GM19467 (cell line): ENCODE data around the gene TTLL9.
A peak's percentile ranks its signal among the peaks of the same experiment; 100 is the strongest.

ENCODE experiments used
- ATAC-seq: cut with Tn5 transposase; IDR thresholded peaks from one replicate; pipeline ENCODE4 v1.9.1; 2021; ENCODE audit warnings: mild to moderate bottlenecking, moderate library complexity; ENCODE audit not compliant: unreplicated experiment

TTLL9 gene

DNA sequence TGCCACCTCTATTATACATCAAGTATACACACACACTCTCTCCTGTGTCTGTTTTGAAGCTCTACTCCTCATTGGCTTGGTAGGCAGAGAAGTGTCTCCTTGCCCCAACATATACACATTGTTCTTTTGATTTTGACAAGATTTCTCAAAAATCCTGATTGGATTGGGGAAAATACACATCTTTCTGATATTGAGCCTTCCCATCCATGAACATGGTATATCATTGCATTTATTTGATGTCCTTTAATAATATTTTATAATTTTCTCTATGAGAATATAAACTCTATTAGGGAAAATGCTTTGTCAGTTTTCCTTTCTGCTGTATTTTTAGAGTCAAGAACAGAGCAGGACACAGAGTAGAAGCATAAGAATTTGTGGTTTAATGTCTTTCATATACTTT, 7.2 kb downstream of the TTLL9 start:
- ATAC-seq: no peak

DNA sequence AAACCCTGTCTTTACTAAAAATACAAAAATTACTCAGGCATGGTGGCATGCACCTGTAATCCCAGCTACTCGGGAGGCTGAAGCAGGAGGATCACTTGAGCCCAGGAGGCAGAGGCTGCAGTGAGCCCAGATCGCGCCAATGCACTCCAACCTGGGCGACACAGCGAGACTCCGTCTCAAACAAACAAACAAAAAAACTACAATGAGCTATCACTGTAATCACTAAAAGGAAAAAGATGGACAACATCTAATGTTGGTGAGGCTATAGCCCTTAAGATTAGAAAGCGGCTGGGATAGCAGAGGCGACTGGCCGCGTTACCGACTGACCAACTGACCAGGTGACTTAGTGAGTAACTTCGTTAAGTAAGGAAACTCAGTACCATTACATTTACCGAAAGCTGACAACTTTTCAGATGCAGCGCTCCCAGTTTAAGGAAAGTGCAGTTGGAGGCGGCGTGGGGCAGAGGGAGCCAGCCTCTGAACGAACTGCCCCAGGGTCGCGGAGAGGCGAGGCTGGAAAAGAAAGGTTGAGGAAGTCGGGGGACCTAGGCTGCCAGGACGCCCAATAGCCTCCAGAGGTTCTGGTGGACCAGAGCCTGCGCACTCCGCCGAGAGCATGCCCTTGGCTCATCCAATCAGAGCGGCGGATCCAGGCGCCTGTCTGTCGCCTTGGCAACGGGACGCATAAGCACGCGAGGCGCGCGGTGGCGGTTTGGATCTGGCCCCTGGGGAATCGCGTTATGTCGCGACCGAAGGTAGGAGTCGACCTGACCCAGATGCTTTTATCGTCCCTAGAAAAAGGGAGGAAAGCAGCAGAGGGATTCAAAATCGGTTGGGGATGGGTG, 8.9 kb downstream of the TTLL9 start:
- peak; percentile 74 for ATAC-seq

DNA sequence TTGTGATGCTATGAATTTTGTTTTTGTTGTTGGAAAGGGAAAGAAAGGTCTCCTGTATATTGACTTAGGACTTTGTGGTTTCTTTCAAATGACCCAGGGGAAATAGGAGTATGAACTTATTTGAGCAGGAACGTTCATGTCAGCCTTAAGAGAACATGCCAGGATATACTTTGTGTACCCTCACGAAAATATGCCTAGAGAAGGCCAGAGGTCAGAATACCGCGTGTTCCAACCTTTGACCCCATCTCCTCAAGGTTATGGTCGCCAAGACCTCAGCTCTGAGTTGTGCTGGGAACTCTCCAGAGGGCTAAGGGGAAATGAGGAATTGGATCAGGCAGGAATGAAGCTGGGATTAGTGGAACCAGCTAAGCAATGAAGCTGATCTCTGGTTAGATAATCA, 11.5 kb downstream of the TTLL9 start:
- no peak for ATAC-seq

DNA sequence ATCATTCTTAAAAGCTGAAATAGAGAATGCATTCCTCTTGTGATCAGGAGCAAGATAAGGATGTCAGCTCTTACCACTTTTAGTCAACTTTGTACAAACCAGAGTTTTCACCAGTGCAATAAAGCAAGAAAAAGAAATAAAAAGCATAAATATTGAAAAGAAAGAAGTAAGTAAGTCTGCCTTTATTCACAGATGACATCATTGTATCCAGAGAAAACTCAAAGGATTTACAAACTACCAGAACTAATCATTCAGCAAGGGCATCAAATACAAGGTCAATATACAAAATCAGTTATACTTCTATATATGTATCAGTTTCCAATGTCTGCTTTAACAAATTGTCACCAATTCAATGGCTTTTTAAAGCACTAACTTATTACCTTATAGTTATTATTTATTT, 13.4 kb downstream of the TTLL9 start:
- no peak for ATAC-seq

DNA sequence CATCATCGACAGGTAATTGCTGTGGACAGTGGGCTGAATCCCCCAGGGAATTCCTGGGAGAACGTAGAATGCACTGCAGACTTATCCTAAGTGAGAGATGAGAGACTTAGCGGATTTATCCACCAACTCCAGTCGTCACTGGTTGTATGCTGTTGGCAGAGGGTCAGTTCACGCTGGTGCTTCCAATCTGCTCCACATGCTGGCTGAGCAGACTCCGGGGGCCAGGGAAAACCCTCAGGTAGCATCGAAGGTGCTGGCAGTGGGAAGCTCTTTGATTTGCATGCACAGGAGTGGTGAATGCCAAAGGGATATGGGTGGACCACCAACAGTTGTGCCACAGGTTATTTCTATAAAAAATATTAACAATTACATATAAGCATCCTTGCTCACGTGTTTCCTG, 20.2 kb downstream of the TTLL9 start:
- ATAC-seq: no peak

DNA sequence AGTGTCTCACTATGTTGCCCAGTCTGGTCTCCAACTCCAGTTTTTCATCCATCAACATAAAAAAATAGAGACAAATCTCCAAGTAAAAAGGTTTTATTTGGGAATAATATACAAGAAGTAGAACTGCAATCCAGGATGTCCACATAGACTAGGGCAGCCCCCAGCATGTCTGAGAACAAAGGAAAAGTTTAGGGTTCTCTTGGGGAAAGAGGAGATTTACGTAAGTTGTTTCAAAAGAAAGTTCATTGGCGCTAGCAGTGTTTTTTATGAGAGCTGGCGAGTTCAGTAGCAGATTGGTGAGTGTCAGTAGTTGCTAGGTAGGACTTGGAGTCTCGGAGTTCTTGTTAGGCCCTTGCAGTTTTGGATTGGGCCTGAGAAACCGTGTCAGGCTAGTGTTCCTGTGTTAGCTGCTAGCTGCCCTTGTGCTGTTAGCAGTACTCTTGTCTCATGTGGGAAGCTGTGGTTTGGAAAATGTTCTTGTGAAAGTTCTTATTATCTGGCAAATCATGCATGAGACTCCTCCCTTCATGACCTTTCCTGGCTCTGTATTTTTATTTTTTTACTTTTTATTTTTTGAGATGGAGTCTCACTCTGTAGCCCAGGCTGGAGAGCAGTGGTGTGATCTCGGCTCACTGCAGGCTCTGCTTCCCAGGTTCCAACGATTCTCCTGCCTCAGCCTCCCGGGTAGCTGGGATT, 24.7 kb downstream of the TTLL9 start:
- peak; percentile 94 for ATAC-seq

DNA sequence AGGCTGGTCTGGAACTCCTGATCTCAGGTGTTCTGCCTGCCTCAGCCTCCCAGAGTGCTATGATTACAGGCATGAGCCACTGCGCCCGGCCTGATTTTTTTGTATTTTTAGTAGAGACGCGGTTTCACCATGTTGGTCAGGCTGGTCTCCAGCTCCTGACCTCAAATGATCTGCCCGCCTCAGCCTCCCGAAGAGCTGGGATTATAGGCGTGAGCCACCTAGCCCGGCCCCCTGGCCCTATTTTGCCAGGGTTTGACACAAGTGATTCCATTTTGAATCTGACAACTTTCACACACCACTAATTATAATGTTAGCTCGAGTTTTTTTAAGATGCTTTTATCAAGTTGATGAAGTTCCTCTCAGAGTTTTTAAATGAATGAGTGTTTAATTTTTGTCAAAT, 25.6 kb downstream of the TTLL9 start:
- no peak for ATAC-seq

DNA sequence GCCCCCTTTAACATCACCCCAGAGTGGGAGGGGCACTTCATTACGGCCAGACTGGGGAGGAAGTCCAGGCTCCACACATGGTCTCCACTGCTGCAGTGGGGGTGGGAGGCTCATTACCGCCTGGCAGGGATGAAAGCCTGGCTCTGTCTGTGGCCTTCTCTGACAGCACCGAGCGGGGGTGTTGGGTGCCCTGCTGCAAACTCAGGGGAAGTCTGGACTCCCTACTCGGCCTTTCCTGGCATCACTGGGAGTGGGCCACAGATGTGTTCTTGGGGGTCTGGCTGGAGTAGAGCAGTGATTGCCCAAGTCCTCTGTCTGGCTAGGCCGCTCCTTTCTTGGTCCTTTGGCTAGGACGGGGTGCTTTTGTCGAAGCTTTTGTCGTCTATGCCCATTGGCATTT, 27.1 kb downstream of the TTLL9 start:
- no peak for ATAC-seq

DNA sequence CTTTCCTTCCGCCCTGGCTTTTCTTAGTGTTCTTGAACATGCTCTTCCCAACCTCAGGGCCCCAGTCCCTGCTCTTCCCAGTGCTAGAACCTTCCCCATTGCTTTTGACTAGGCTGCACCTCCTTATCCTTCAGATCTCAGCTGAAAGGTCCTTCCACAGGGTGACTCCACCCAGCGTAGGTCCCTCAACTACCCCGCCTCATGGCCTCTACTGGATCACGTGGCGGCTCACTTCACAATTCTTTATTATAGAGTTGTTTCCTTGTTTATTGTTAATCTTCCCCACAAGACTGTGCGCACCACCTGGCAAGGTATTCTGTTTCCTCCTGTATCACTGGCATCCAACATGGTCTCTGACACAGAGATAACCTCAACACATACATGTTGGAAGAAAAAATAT, 31.2 kb downstream of the TTLL9 start:
- no peak for ATAC-seq

DNA sequence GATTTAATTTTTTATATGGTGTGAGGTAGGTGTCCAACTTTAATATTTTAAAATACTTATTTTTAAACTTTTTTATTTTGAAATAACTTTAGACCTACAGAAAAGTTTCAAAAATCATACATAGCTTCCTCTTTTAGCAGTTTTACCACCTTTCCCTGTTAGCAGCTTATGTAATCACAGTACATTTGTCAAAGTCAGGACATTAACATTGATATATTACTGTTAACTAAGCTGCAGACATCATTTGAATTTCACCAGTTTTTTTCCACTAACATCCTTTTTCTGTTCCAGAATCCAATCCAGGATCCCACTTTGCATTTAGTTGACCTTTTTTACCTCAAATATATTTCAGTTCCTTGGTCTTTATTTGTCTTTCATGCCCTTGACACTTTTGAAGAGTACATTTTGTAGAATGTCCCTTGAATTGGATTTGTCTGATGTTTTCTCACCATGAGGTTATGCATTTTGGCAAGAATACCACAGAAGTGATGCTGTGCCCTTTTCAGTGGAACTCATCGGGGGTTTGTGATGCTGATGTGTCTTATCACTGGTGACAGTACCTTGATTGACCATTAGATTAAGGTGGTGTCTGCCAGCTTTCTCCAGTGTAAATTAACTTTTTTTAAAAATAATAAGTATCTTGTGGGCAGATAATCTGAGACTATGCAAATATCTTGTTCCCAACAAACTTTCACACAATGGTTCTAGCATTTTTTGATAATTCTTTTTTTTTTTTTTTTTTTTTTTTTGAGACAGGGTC, 33.4 kb downstream of the TTLL9 start:
- ATAC-seq: no peak

DNA sequence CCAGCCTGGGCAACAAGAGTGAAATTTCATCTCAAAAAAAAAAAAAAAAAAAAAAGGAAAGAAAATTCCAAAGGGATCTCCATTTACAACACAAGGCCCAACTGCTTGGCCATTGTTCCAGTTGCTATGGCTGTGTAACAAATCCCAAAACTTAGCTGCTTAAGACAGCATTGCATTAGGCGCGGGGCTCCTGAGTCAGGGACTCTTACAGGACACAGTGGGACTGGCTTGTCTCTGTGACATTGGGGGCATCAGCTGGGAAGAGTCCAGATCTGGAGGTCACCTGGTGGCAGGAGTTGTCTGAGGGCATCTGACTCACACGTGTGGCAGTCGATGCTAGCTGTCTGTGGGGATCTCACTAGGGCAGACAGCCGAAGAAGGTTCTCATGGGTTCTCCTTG, 35.6 kb downstream of the TTLL9 start:
- ATAC-seq: no peak

DNA sequence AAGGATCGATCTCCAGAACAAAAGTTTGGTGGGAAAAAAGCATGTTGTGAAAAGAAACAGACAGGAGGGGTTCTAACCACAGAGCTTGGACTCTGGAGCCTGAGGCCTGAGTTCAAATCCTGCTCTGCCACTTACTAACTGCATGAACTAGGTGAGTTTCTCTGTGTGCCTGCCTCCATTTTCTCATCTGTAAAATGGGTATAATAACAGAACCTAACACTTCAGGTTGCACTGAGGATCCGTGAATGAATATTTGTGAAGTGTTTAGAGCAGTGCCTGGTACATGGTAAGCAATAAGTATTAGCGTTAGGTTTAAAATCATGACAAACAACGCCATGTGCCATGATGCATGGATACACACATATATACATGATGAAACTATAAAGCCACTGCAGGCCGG, 36.6 kb downstream of the TTLL9 start:
- no peak for ATAC-seq

DNA sequence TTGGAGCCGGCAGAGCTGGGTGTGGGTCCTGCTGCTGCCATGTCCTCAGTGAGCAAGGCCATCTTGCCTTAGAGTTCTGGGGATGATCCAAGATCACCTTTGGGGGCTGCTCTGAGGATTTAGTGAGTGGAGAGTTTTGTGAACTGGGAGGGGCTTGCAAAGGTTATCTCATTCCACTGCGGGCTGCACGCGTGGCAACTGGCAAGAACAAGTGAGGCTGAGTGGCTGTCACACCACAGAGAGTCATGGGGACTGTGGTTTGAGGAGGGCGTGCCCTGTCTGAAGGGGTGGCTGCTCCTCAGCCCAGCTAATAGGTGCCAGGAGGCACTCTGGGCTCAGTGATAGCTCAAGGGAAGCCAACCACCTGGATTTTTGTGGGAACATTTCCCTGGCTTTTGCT, 37.6 kb downstream of the TTLL9 start:
- no peak for ATAC-seq

DNA sequence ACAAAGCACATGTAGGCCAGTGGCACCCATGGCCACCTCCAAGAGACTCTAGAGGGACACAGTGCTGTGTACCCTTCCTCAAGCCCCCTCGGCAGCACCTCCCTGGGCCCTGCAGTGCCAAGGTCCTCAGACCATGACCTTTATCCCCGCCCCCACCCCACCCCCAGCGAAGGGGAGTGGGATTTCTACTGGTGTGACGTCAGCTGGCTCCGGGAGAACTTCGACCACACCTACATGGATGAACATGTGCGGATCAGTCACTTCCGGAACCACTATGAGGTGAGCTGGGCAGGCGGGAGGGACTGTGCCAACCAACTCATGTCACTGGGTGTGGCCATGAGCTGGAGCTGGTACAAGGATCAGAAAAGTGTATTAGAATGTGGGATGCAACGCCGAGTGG, 38.0 kb downstream of the TTLL9 start:
- ATAC-seq: no peak

DNA sequence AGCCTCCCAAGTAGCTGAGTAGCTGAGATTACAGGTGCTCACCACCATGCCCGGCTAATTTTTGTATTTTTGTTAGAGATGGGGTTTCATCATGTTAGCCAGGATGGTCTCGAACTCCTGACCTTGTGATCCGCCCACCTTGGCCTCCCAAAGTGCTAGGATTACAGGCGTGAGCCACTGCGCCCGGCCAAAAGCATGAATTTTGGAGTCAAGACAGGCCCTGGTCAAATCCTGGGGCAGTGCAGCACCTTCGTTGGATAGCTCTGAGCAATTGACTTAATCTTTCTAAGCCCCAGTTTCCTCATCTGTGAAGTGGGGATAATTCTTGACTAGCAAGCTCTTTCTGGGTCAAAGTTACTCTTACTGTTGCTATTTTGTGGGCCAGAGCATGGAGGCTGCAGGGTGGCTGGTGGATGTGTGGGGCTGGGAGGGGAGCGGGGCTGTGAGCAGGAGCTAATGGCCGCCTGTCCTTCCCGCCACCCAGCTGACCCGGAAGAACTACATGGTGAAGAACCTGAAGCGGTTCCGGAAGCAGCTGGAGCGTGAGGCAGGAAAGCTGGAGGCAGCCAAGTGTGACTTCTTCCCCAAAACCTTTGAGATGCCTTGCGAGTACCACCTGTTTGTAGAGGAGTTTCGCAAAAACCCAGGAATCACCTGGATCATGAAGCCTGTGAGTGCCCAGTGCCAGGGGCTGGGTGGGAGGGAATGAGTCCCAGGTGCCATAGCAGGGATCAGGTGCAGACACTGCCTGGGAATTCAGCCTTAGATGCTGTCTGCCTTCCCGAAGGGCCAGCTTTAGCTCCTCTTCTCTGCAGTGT, 39.0 kb downstream of the TTLL9 start:
- no peak for ATAC-seq

DNA sequence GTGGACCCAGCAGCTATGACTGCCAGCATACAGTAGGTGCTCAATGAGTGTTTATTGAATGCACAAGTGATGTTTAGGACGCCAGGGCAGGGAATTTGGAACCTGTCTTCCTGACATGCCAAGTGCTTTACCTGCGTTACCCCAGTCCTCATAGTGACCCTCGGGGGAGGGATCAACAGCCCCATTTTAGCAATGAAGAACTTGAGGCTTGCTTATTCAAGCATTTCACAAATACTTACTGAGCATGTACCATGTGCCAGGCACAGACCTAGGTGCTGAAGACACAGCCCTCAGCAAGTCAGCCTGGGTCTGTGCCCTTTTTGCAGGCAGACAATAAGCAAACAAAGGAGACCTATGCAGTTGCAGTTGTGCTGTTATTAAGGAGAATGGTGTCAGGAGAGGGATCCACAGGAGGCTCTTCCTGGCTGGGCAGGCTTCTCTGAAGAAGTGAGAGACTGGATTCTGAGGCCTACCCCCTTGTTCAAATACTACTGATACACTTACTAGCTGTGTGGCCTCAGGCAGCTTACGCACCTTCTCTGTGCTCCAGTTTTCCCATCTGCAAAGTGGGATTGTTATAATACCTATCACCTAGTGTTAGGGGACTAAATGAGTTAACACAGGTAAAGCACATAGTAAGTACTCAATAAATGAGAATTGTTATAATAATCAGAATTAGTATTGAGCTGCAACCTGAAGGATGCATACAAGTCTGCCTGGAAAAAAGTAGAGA, 39.8 kb downstream of the TTLL9 start:
- no peak for ATAC-seq

DNA sequence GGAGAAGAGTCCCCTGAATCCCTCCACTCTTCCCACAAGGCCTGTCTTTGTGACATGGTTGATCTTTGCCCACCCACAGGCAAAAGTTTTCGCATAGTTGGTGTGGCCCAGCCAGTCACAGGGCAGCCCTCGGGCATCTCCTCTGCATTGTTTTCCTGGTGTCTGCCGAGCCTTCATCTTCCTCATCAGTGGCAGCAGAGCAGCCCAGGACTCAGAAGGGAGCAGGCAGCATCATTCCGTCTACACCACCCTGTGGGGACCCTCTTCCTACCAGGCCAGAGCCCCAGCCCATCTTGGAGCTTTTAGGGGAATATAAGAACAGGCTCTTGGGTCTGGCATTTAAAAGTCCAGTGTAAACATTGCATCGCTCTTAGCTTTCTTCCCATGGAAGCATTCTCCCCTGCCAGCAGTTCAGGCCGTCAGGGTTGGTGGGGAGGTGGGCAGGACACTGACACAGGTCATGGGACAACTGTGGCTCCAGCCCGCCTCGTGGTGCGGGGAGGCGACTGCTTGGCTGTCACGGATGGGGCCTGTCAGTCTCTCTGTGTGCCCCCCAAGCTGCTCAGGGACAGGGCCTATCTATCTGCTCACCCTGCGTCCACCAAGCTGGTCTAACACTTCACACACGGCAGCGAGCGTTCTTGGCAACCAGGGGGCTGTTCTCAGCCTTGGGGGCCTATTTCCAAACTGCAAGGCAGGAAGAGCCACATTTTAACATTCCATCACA, 43.2 kb downstream of the TTLL9 start:
- no peak for ATAC-seq

DNA sequence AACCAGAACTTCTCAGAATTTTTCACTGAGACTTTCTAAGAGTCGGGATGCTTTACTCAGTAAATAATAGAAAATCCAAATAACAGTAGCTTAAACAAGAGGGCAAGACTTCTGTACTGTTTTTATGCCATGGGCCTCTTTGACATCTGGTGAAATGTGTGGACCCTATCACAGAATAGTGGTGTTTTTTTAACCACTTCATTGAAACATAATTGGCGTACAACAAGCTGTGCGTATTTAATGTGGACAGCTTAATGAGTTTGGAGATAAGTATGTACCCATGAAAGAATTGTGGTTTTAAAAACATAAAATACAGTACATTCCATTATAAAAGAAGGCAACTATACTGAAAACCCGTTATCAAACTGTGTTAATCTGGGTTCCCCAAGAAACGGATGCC, 43.7 kb downstream of the TTLL9 start:
- no peak for ATAC-seq

DNA sequence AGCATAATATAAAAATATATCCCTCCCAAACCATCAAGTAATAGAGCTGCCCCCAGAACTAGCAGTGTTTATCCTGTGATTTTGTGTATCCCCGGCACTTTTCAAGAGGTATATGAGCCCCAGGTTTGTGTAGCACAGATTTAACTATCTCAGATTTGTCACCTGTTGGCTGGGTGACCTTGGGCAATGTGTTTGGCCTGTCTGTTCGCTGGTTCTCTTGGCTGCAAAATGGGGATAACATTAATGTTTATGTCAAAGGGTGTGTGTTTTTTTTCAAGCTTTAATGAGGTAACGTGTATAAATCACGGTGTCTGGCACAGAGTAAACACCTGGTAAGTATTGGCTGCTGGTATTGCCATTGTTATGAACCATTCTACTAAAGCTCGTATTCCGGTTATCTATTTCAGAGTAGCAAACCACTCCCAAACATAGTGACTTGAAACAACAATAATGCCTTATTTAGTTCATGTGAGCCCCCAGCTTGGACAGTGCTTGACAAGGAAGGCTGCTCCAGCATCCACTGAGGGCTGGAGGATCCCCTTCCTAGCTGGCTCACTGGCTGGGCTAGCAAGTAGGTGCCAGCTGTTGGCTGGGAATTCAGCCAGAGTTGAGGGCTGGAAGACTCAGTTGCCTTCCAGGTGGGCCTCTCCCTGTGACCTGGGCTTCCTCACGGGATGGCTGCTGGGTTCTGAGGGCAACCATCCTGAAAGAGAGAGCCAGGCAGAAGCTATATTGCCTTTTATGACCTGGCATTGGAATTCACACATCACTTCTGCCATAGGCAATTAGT, 45.3 kb downstream of the TTLL9 start:
- no peak for ATAC-seq
